Measurements from ENCODE around the gene BBOX1. TPM values are rescaled to one million over a fixed set of nuclear protein-coding genes. Genes with fewer than 3 reads are reported as not detected.

BBOX1 gene
- total RNA-seq, 1 experiment from 2014 or later = not detected

DNA sequence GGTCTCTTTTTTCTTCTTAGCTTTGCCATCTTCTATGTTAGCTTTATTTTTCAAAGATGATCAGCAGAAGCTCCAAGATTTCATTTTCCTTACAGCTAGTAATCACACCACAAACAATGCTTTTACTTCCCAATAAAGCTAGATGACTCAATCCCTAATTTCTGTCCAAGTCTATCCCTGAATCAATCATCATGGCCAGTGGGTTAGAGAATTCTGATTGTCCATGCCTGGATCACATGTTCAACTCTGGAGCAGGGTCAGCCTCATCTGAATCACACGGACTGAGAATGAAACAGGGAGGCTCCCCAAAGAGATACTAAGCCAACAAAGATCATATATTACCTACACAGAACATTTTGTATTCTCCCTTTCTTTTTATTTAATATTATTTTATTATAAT, 79.6 kb downstream of the BBOX1 start:
- Histone ChIP-seq H3K27me3 (ENCODE audit: insufficient read depth, low read length) (no peaks in the 10 kb centered on the region), H3K79me2 (ENCODE audit: insufficient read depth, low read length) (no peaks in the 10 kb centered on the region), H3K4me3 (replicated peaks in 1 of 2; ENCODE audit: low read depth in 1 of 2, low read length in 2 of 2) (no peak overlapping the region), H3K4me1 (ENCODE audit: control insufficient read depth in 1 of 2, insufficient read depth in 2 of 2, low read length in 2 of 2) (no peaks in the 10 kb centered on the region), H2AFZ (ENCODE audit: low read depth, low read length, poor library complexity, severe bottlenecking) (no peak overlapping the region), H3K9me2 (ENCODE audit: insufficient read depth) (no peaks in the 10 kb centered on the region), H3K36me3 (ENCODE audit: control insufficient read depth in 1 of 2, insufficient read depth in 2 of 2, low read length in 2 of 2) (no peaks in the 10 kb centered on the region), H4K20me1 (ENCODE audit: insufficient read depth) (no peaks in the 10 kb centered on the region), H3K27ac (ENCODE audit: low read depth, low read length) (no peak overlapping the region), H3K9me3 (ENCODE audit: control insufficient read depth in 1 of 2, insufficient read depth in 1 of 2, low read depth in 1 of 2, low read length in 2 of 2) (no peaks in the 10 kb centered on the region), H3K4me2 (ENCODE audit: low read length) (no peak overlapping the region), H3K9ac (ENCODE audit: low read length) (no peak overlapping the region)
- POLR2A ChIA-PET = no interaction called here
- no peak for ATAC-seq
- CTCF ChIA-PET = no interaction called here
- RAD21 ChIA-PET (ENCODE audit: low non-redundant PET in 1 of 2, low total read pairs in 2 of 2, uncharacterized antibody in 2 of 2, unreplicated experiment in 2 of 2) = no interaction called here
- no TSS peak for BruUV-seq (replicated peaks)
- DNase-seq (ENCODE audit: low read depth, low spot score) = no peak
- intact Hi-C loops (cut with micrococcal nuclease) = no loop called here
- TF ChIP-seq EGR1 (IDR thresholded peaks at IDR 0.05; ENCODE audit: low read depth) (no peak), SRF (IDR thresholded peaks at IDR 0.05; ENCODE audit: low read depth) (no peak), CBX3 (IDR thresholded peaks at IDR 0.05; ENCODE audit: low read depth) (no peak), YY1 (IDR thresholded peaks at IDR 0.05; ENCODE audit: extremely low read depth, insufficient replicate concordance, low read depth, low read length) (no peak), ZNF274 (IDR thresholded peaks at IDR 0.05; ENCODE audit: low read depth, low read length) (no peak), CEBPB (IDR thresholded peaks at IDR 0.05; ENCODE audit: low read depth) (no peak), POLR2A (IDR thresholded peaks at IDR 0.05; ENCODE audit: borderline replicate concordance, extremely low read depth, insufficient read depth, insufficient read length) (no peak), ELF1 (IDR thresholded peaks at IDR 0.05; ENCODE audit: borderline replicate concordance, low read depth) (no peak), EZH2 (IDR thresholded peaks at IDR 0.05) (no peak), RAD21 (IDR thresholded peaks at IDR 0.05; ENCODE audit: low read depth) (no peak), SIN3A (IDR thresholded peaks at IDR 0.05; ENCODE audit: low read depth) (no peak), FOSL1 (IDR thresholded peaks at IDR 0.05; ENCODE audit: low read depth) (no peak)
- TF ChIP-seq, protein P1, sequence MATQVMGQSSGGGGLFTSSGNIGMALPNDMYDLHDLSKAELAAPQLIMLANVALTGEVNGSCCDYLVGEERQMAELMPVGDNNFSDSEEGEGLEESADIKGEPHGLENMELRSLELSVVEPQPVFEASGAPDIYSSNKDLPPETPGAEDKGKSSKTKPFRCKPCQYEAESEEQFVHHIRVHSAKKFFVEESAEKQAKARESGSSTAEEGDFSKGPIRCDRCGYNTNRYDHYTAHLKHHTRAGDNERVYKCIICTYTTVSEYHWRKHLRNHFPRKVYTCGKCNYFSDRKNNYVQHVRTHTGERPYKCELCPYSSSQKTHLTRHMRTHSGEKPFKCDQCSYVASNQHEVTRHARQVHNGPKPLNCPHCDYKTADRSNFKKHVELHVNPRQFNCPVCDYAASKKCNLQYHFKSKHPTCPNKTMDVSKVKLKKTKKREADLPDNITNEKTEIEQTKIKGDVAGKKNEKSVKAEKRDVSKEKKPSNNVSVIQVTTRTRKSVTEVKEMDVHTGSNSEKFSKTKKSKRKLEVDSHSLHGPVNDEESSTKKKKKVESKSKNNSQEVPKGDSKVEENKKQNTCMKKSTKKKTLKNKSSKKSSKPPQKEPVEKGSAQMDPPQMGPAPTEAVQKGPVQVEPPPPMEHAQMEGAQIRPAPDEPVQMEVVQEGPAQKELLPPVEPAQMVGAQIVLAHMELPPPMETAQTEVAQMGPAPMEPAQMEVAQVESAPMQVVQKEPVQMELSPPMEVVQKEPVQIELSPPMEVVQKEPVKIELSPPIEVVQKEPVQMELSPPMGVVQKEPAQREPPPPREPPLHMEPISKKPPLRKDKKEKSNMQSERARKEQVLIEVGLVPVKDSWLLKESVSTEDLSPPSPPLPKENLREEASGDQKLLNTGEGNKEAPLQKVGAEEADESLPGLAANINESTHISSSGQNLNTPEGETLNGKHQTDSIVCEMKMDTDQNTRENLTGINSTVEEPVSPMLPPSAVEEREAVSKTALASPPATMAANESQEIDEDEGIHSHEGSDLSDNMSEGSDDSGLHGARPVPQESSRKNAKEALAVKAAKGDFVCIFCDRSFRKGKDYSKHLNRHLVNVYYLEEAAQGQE (IDR thresholded peaks at IDR 0.05; ENCODE audit: low read depth) = no peak
- TF ChIP-seq, protein P2, sequence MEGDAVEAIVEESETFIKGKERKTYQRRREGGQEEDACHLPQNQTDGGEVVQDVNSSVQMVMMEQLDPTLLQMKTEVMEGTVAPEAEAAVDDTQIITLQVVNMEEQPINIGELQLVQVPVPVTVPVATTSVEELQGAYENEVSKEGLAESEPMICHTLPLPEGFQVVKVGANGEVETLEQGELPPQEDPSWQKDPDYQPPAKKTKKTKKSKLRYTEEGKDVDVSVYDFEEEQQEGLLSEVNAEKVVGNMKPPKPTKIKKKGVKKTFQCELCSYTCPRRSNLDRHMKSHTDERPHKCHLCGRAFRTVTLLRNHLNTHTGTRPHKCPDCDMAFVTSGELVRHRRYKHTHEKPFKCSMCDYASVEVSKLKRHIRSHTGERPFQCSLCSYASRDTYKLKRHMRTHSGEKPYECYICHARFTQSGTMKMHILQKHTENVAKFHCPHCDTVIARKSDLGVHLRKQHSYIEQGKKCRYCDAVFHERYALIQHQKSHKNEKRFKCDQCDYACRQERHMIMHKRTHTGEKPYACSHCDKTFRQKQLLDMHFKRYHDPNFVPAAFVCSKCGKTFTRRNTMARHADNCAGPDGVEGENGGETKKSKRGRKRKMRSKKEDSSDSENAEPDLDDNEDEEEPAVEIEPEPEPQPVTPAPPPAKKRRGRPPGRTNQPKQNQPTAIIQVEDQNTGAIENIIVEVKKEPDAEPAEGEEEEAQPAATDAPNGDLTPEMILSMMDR (IDR thresholded peaks at IDR 0.05 in 2 of 3, conservative IDR thresholded peaks at IDR 0.05 in 1 of 3; ENCODE audit: borderline replicate concordance in 1 of 3, insufficient read depth in 1 of 3, low read depth in 2 of 3, low read length in 2 of 3) = no peak
- TF ChIP-seq, protein P3, sequence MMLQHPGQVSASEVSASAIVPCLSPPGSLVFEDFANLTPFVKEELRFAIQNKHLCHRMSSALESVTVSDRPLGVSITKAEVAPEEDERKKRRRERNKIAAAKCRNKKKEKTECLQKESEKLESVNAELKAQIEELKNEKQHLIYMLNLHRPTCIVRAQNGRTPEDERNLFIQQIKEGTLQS (IDR thresholded peaks at IDR 0.05) = no peak
- TF ChIP-seq, protein P4, sequence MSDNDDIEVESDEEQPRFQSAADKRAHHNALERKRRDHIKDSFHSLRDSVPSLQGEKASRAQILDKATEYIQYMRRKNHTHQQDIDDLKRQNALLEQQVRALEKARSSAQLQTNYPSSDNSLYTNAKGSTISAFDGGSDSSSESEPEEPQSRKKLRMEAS (IDR thresholded peaks at IDR 0.05) = no peak

All from HCT116 (cell line).